Lung (tissue), 12 donors: ENCODE measurements around the gene ANKS1B. TPM values are rescaled to one million over a fixed set of nuclear protein-coding genes. Genes with fewer than 3 reads are reported as not detected.

Source experiments
- ATAC-seq: fragments of 200-7000 bp; cut with Tn5 transposase; one replicate; pipeline ENCODE4 v1.9.1; 2020; ENCODE audit warnings: moderate number of reproducible peaks; ENCODE audit not compliant: insufficient read depth, low FRiP score
- DNase-seq, 3 donors: peaks; one replicate each; pipeline ENCODE4 v3.0.0-alpha.2; 2013 to 2017
- H3K27ac ChIP-seq, 2 donors: one replicate each; pipeline ENCODE4 v1.5.1; 2013; ENCODE audit warnings: mild to moderate bottlenecking in 2 of 2, moderate library complexity in 2 of 2, control low read depth in 1 of 2, inconsistent platforms in 1 of 2, low read depth in 1 of 2, low read length in 1 of 2
- H3K27me3 ChIP-seq, 3 donors: one replicate each; pipeline ENCODE4 v1.5.1; 2013; ENCODE audit warnings: low read length in 2 of 3; ENCODE audit not compliant: control insufficient read depth in 3 of 3, insufficient read depth in 3 of 3
- H3K36me3 ChIP-seq, 4 donors: one replicate each; pipeline ENCODE4 v1.5.1; 2013; ENCODE audit warnings: low read length in 4 of 4, mild to moderate bottlenecking in 1 of 4, moderate library complexity in 1 of 4; ENCODE audit not compliant: control insufficient read depth in 4 of 4, insufficient read depth in 4 of 4
- H3K4me1 ChIP-seq, 5 donors: one replicate each; pipeline ENCODE4 v1.5.1; 2013; ENCODE audit warnings: low read length in 5 of 5, mild to moderate bottlenecking in 2 of 5, moderate library complexity in 1 of 5; ENCODE audit not compliant: control insufficient read depth in 5 of 5, insufficient read depth in 5 of 5
- H3K4me3 ChIP-seq: one replicate; pipeline ENCODE4 v1.5.1; 2013; ENCODE audit warnings: mild to moderate bottlenecking, control low read depth, moderate library complexity
- H3K9ac ChIP-seq, 2 donors: one replicate each; pipeline ENCODE4 v1.5.1; 2013; ENCODE audit warnings: low read length in 2 of 2, control low read depth in 1 of 2; ENCODE audit not compliant: insufficient read depth in 1 of 2
- H3K9me3 ChIP-seq, 4 donors: one replicate each; pipeline ENCODE4 v1.5.1; 2013; ENCODE audit warnings: low read length in 3 of 4, mild to moderate bottlenecking in 1 of 4, moderate library complexity in 1 of 4; ENCODE audit not compliant: control insufficient read depth in 4 of 4, insufficient read depth in 3 of 4
- CTCF ChIP-seq: IDR thresholded peaks from 2 replicates; pipeline ENCODE4 v1.5.1; 2012; ENCODE audit warnings: mild to moderate bottlenecking; ENCODE audit errors: control extremely low read depth, extremely low read depth
- WGBS, 2 donors: extraction: QIAGEN DNeasy Blood & Tissue Kit; methylation state at CpG; one replicate each; pipeline ENCODE4 v1.1.7; 2013; 5-methylcytosine and 5-hydroxymethylcytosine counted together
- polyA plus RNA-seq, 2 donors: library from polyadenylated mRNA; stranded (reverse); fragments of 200-250 nt; gene quantifications; one replicate each; pipeline ENCODE4 v1.2.1, GENCODE V29; 2013
- total RNA-seq, 2 donors: library from RNA; depleted of rRNA in 1 of 2; stranded (reverse); fragments of >200 nt in 1 of 2; gene quantifications; one replicate each; pipeline ENCODE4 v1.2.1, GENCODE V29; 2014 to 2021
- donor health status: control.
- donor health status: control.
- donor health status: Bipolar disorder and iron deficiency.
- donor health status: healthy.
- donor health status: DM: yes; HTN: yes; CAD: no.

Gene ANKS1B
- total and polyA plus RNA-seq, 4 donors: 0.32 to 10.3 (median 3.7) TPM

DNA sequence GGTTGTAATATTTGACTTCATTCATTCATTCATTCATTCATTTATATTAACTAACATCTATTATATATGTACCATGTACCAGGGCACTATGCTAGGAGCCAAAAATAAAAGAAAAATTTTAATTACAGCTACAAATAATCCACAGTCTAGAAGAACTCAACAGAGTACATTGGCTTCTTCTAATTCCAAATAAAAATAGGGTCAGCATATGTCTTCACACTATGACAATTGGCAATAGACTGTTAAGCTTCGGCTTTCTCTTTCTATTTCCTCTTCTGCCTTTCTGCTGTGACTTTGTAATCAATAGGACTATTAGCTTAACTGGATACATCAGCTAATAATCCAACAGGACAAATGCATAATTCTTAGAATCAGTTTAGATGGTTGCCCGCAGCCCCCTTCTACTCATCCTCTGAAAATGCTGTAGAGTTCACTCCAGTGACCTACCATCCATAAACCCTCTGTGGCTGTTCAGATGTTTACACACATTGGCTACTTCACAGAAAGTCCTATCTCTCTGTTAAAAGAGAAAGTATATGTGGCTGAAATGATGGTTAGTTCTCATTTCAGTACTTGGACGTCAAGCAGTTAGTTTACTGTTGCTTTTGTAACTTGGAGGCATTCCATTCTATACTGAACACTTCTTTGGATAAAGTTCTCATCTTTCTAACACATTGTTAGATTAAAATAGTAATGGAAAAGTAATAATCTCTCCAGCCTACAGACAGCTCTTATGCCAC is 782.7 kb downstream of the ANKS1B start:
- no peak for ATAC-seq
- Histone ChIP-seq H3K36me3 (no peaks in the 10 kb centered on the region), H3K4me1 (peaks cover 0 to 23% (median 3%) of the 10 kb centered on the region in 5 donors), H3K9ac (no peak overlapping the region), H3K9me3 (no peaks in the 10 kb centered on the region), H3K4me3 (no peak overlapping the region), H3K27ac (no peak overlapping the region), H3K27me3 (no peaks in the 10 kb centered on the region)
- no peak for TF ChIP-seq CTCF
- DNase-seq: peak in 1 of 3 donors; percentile 33
- WGBS, 2 donors: 81 to 87% methylated on average over 3 of the region's 3 CpGs

DNA sequence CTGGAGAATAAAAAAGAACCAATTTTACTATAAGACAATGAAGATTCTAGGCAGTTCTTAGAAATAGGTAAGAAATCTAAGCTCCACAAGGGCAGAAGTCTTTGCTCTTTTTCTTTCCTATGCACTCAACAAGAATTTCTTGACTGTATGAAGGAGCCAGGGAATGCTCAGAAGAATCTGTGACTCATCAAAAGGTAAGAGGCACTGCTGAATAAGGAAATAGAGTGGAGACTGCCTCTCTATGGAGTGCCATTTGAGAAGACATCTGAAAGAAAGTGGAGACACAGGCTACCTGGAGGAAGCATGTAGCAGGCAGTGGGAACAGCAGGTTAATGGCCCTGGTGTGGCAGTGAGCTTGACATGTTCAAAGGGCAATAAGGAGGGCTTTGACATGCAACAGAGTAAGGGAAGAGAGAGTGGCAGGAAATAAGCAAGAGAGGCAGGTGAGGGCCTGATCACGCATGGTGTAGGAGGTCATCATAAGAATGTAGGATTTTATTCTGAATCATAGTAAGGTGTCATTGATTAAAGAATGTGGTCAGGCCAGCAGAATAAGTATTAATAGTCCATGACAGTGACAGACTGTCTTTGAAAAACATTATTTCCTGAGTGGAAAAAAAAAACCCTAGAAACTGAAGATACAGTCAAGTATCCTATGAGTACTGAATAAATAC is 783.9 kb downstream of the ANKS1B start:
- no peaks in the 10 kb centered on the region for H3K36me3 ChIP-seq
- 34 to 59% methylated on average over 1 of the region's 1 CpG for WGBS, 2 donors
- ATAC-seq (no peak), DNase-seq (no peak)
- H3K9me3 ChIP-seq: no peaks in the 10 kb centered on the region
- no peak overlapping the region for H3K27ac ChIP-seq
- peaks cover 0 to 22% (median 3%) of the 10 kb centered on the region in 5 donors for H3K4me1 ChIP-seq
- no peak for TF ChIP-seq CTCF
- no peak overlapping the region for H3K9ac ChIP-seq
- H3K4me3 ChIP-seq: no peak overlapping the region
- H3K27me3 ChIP-seq: no peaks in the 10 kb centered on the region

DNA sequence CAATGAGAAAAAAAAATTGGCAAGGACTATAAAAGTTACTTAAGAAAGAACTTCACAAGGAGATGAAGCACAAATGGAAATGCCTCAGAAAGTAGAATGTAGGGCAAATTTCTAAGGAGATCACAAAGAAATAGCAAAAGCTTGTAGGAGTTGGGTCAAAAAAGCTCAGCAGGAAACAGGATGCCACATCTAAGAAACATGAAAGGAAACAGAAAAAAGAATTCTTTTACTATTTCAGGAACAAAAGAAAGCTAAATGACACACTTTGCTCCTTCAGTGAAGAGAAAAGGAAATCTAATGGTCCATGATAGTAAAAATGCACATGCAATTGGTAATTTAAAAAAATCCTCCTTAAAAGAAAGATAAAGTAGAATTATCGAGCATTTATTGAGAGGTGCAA is 789.3 kb downstream of the ANKS1B start:
- DNase-seq (peak in 1 of 3 donors; percentile 27), ATAC-seq (no peak)
- H3K36me3 ChIP-seq: no peaks in the 10 kb centered on the region
- no peaks in the 10 kb centered on the region for H3K27me3 ChIP-seq
- H3K9ac ChIP-seq: no peak overlapping the region
- WGBS, 2 donors: 40 to 50% methylated on average over 1 of the region's 1 CpG
- H3K4me1 ChIP-seq: no peaks in the 10 kb centered on the region
- H3K4me3 ChIP-seq: no peak overlapping the region
- no peak overlapping the region for H3K27ac ChIP-seq
- H3K9me3 ChIP-seq: no peaks in the 10 kb centered on the region
- TF ChIP-seq CTCF: no peak
